Eye (tissue), 1 donor: Measurements from ENCODE around the gene ARFGEF3.
"Not testable (repeated sequence)": the region's sequence is repeated elsewhere in the genome, so short reads cannot be mapped to it uniquely, and the experiment has no call there.

ENCODE experiments used
- DNase-seq: peaks from one replicate; pipeline ENCODE4 v3.0.0-alpha.2; 2015

The ARFGEF3 gene

GRCh38 chr6:138310294-138310693, 148.6 kb downstream of the ARFGEF3 start:
- peak; percentile 12 for DNase-seq

GRCh38 chr6:138310821-138311220, 149.1 kb downstream of the ARFGEF3 start:
- no peak for DNase-seq

GRCh38 chr6:138311268-138311667, 149.5 kb downstream of the ARFGEF3 start:
- DNase-seq: no peak

- no peak for DNase-seq
Observed at GRCh38 chr6:138318741-138319375, 157.1 kb downstream of the ARFGEF3 start.

- no peak for DNase-seq
Observed at GRCh38 chr6:138321934-138322333, 160.2 kb downstream of the ARFGEF3 start.

- DNase-seq: no peak
Observed at GRCh38 chr6:138323821-138324220, 162.1 kb downstream of the ARFGEF3 start.

- DNase-seq: no peak
Observed at GRCh38 chr6:138328210-138328609, 166.5 kb downstream of the ARFGEF3 start.

- DNase-seq: no peak
Observed at GRCh38 chr6:138330763-138331162, 169.0 kb downstream of the ARFGEF3 start.

GRCh38 chr6:138331444-138331843, 169.7 kb downstream of the ARFGEF3 start:
- no peak for DNase-seq

- DNase-seq: no peak
Observed at GRCh38 chr6:138331984-138332383, 170.2 kb downstream of the ARFGEF3 start.

- DNase-seq: no peak
Observed at GRCh38 chr6:138334000-138334399, 172.3 kb downstream of the ARFGEF3 start.

GRCh38 chr6:138334963-138335362, 173.2 kb downstream of the ARFGEF3 start:
- DNase-seq: no peak

- DNase-seq: no peak
Observed at GRCh38 chr6:138336221-138336620, 174.5 kb downstream of the ARFGEF3 start.

GRCh38 chr6:138337076-138337475, 175.3 kb downstream of the ARFGEF3 start:
- DNase-seq: no peak

GRCh38 chr6:138339024-138339423, 177.3 kb downstream of the ARFGEF3 start:
- no peak for DNase-seq

GRCh38 chr6:138341176-138341575, 179.4 kb downstream of the ARFGEF3 start:
- DNase-seq: no peak

GRCh38 chr6:138343112-138343511, 181.4 kb downstream of the ARFGEF3 start:
- no peak for DNase-seq

- no peak for DNase-seq
Observed at GRCh38 chr6:138345565-138346285, 184.0 kb downstream of the ARFGEF3 start.

- DNase-seq: peak; percentile 30
Observed at GRCh38 chr6:138346302-138347195, 184.8 kb downstream of the ARFGEF3 start.

- no peak for DNase-seq
Observed at GRCh38 chr6:138347864-138348263, 186.1 kb downstream of the ARFGEF3 start.

GRCh38 chr6:138349891-138350290, 188.2 kb downstream of the ARFGEF3 start:
- no peak for DNase-seq

GRCh38 chr6:138357928-138358327, 196.2 kb downstream of the ARFGEF3 start:
- DNase-seq: no peak

GRCh38 chr6:138368684-138369083, 206.9 kb downstream of the ARFGEF3 start:
- not testable (repeated sequence) for DNase-seq
